HepG2 (cell line): Measurements from ENCODE around the gene HDHD3. TPM values are rescaled to one million over a fixed set of nuclear protein-coding genes. Genes with fewer than 3 reads are reported as not detected.

Source experiments
- ATAC-seq: fragments of 200-7000 bp; cut with Tn5 transposase; 3 replicates; pipeline ENCODE4 v1.9.1; 2020; ENCODE audit warnings: mild to moderate bottlenecking, moderate library complexity
- BruUV-seq: library from RNA; stranded (reverse); fragments of 400-500 nt; replicated peaks from 2 replicates; lab custom pipeline; 2021; lab: Mats Ljungman, UMichigan
- CTCF ChIA-PET: fragments of 300-600 bp; formaldehyde crosslinking; extraction: SDS; loops from one replicate; lab custom pipeline; 2021; ENCODE audit warnings: low total read pairs, inconsistent platforms, low intra/inter-chr PET ratio; lab: Yijun Ruan, JAX
- POLR2A ChIA-PET: fragments of 350-600 bp; sonication (Branson Sonifier 250); formaldehyde crosslinking; loops from one replicate; lab custom pipeline; 2020; ENCODE audit warnings: antibody characterized with exemption, inconsistent platforms; lab: Yijun Ruan, JAX
- DNase-seq: peaks from one replicate; pipeline ENCODE4 v3.0.0-alpha.2; 2015; ENCODE audit warnings: low spot score
- FAIRE-seq: peaks from 3 replicates; lab custom pipeline; 2011; peaks lifted over from hg19 to GRCh38; lab: Jason Lieb, UNC
- H2AFZ ChIP-seq: one replicate; pipeline ENCODE4 v1.6.1; 2011; ENCODE audit warnings: low read length, inconsistent platforms
- H3K27ac ChIP-seq: fragments of 300-600 bp; 3 replicates; pipeline ENCODE4 v1.8.0; 2011; ENCODE audit warnings: mixed run types, mild to moderate bottlenecking, mixed read lengths, low read length, inconsistent platforms; ENCODE audit not compliant: insufficient read depth; ENCODE audit errors: extremely low read length
- H3K27me3 ChIP-seq, 2 experiments: fragments of 200-600 bp in 1 of 2; 2 replicates in 1 of 2; 3 replicates in 1 of 2; pipeline versions ENCODE4 v1.6.0 to v1.8.0; 2011; ENCODE audit warnings: low read length in 2 of 2, mild to moderate bottlenecking in 2 of 2, moderate library complexity in 2 of 2, inconsistent platforms in 1 of 2; ENCODE audit not compliant: insufficient read depth in 2 of 2, control insufficient read depth in 1 of 2
- H3K36me3 ChIP-seq, 2 experiments: fragments of 200-600 bp in 1 of 2; replicated peaks in 1 of 2; 2 replicates in 1 of 2; 3 replicates in 1 of 2; pipeline versions ENCODE4 v1.5.1 to v1.8.0; 2011; ENCODE audit warnings: low read length in 2 of 2, inconsistent platforms in 1 of 2; ENCODE audit not compliant: insufficient read depth in 2 of 2, control insufficient read depth in 1 of 2
- H3K4me1 ChIP-seq: 2 replicates; pipeline ENCODE4 v1.5.1; 2012; ENCODE audit warnings: low read length, inconsistent platforms; ENCODE audit not compliant: insufficient read depth
- H3K4me2 ChIP-seq: 2 replicates; pipeline ENCODE4 v1.6.0; 2011; ENCODE audit warnings: low read depth, low read length, inconsistent platforms
- H3K4me3 ChIP-seq, 3 experiments: fragments of 200-600 bp in 1 of 3; sonication (generic), shearing (Covaris generic) in 1 of 3; replicated peaks in 1 of 3; 2 replicates each; pipeline ENCODE4 v1.5.1; 2011 to 2016; ENCODE audit warnings: low read length in 3 of 3, inconsistent platforms in 2 of 3, low read depth in 2 of 3, mild to moderate bottlenecking in 2 of 3, control low read depth in 1 of 3, mixed read lengths in 1 of 3; ENCODE audit not compliant: insufficient read depth in 1 of 3
- H3K79me2 ChIP-seq: one replicate; pipeline ENCODE4 v1.6.1; 2011; ENCODE audit warnings: low read length, inconsistent platforms; ENCODE audit not compliant: insufficient read depth
- H3K9ac ChIP-seq: 2 replicates; pipeline ENCODE4 v1.6.0; 2011; ENCODE audit warnings: mild to moderate bottlenecking, low read depth, low read length, inconsistent platforms; ENCODE audit not compliant: insufficient read depth
- H3K9me3 ChIP-seq: 2 replicates; pipeline ENCODE4 v1.5.1; 2012; ENCODE audit warnings: mild to moderate bottlenecking, low read length
- H4K20me1 ChIP-seq: 2 replicates; pipeline ENCODE4 v1.6.0; 2011; ENCODE audit warnings: inconsistent platforms, mild to moderate bottlenecking, low read length, moderate library complexity; ENCODE audit not compliant: insufficient read depth
- GATA4 ChIP-seq: sonication (generic); IDR thresholded peaks from 2 replicates; pipeline ENCODE4 v1.6.1; 2016; ENCODE audit warnings: antibody characterized with exemption, low read depth, borderline replicate concordance
- ZNF501 ChIP-seq: sonication (generic); formaldehyde crosslinking; IDR thresholded peaks from 2 replicates; pipeline ENCODE4 v1.5.1; 2020; ENCODE audit warnings: mild to moderate bottlenecking, moderate library complexity, missing genetic modification reagents
- ZNF768 ChIP-seq: sonication (generic); formaldehyde crosslinking; IDR thresholded peaks from 2 replicates; pipeline ENCODE4 v1.4.0; 2020; ENCODE audit warnings: missing genetic modification reagents
- ZNF781 ChIP-seq: sonication (generic); formaldehyde crosslinking; IDR thresholded peaks from 2 replicates; pipeline ENCODE4 v1.5.1; 2020; ENCODE audit warnings: borderline replicate concordance, mild to moderate bottlenecking, missing genetic modification reagents; ENCODE audit errors: not compliant biosample characterization
- WGBS: methylation state at CpG from one replicate; pipeline ENCODE4 v1.1.6; 2017; ENCODE audit warnings: low lambda C conversion rate; 5-methylcytosine and 5-hydroxymethylcytosine counted together
- in situ Hi-C: cut with HindIII; loops from 2 replicates; pipeline ENCODE4 v1.10.0; 2017; ENCODE audit warnings: low pct_unique_long_range_greater_than_20kb; ENCODE audit not compliant: extremely low pct_ligation_motif_present
- intact Hi-C: fragments of 100-400 bp; cut with micrococcal nuclease; formaldehyde crosslinking; loops from one replicate; pipeline ENCODE4 v1.10.0; 2022; ENCODE audit not compliant: unreplicated experiment
- polyA plus RNA-seq, 8 experiments: library from polyadenylated mRNA; depleted of rRNA in 3 of 8; stranded (reverse) in 7 of 8; unstranded in 1 of 8; fragments of >200 nt; fragmentation: Illumina TruSeq in 4 of 8; extraction: Trizol in 4 of 8; gene quantifications; 2 replicates each; pipeline versions ENCODE4 v1.2.1 to v1.2.3, GENCODE V29; 2011 to 2016; ENCODE audit warnings: low read depth in 4 of 8, missing spikeins in 1 of 8, mixed read lengths in 1 of 8; ENCODE audit not compliant: insufficient read depth in 1 of 8
- total RNA-seq, 5 experiments: library from RNA; depleted of rRNA; stranded (reverse); fragments of >200 nt; fragmentation: Illumina TruSeq; extraction: Trizol; gene quantifications; 2 replicates each; pipeline ENCODE4 v1.2.3, GENCODE V29; 2016; ENCODE audit warnings: low read depth in 1 of 5

The HDHD3 gene
- total and polyA plus RNA-seq, 2 of the 13 experiments (the other 11 are each of a cell fraction or from before 2014, with no cell fraction given), result 23.1 to 38.5 TPM

GRCh38 chr9:113399646-113400200, 22.9 kb upstream of the HDHD3 start:
- in situ Hi-C loops (loop anchor here (5.0 kb wide), 1 partner anchor 47 kb away; no protein-coding TSS in a partner anchor), intact Hi-C loops (loop anchor here (5.0 to 10.0 kb wide), 2 partner anchors 57 to 125 kb away; partner anchors contain the start of genes CDC26, PRPF4 and WDR31)
- Histone ChIP-seq H3K79me2 (peaks cover 28% of the 10 kb centered on the region), H3K27ac (peak overlapping the region; percentile 17), H2AFZ (no peak overlapping the region), H3K27me3 (no peaks in the 10 kb centered on the region; a peak in 1 of 5 replicates), H4K20me1 (no peaks in the 10 kb centered on the region), H3K36me3 (no peaks in the 10 kb centered on the region), H3K4me3 (peak overlapping the region; percentile 73 to 91 (median 86)), H3K4me2 (peak overlapping the region; percentile 88), H3K9ac (peak overlapping the region; percentile 82), H3K4me1 (peaks cover 63% of the 10 kb centered on the region), H3K9me3 (no peaks in the 10 kb centered on the region)
- FAIRE-seq (no peak), ATAC-seq (no peak), DNase-seq (no peak)
- 87% methylated on average over 3 of the region's 3 CpGs for WGBS
- CTCF ChIA-PET, result no interaction called here
- no TSS peak for BruUV-seq
- POLR2A ChIA-PET, result interaction anchor here (1.3 to 3.1 kb wide), 7 partner anchors 10 to 125 kb away, joined by 3 to 50 read pairs (median 7); partner anchors contain the start of genes C9orf43, CDC26, HDHD3 and POLE3
- TF ChIP-seq ZNF781 (CRISPR knock-in tag) (no peak), ZNF501 (0 out of 2 replicates have a peak, but pooled peaks have one; percentile 8)

GRCh38 chr9:113398796-113399195, 22.0 kb upstream of the HDHD3 start:
- H3K4me2 ChIP-seq, result peak overlapping the region; percentile 88
- intact Hi-C loops (no loop called here), in situ Hi-C loops (no loop called here)
- 76% methylated on average over 5 of the region's 5 CpGs for WGBS
- H4K20me1 ChIP-seq, result no peaks in the 10 kb centered on the region
- H3K27me3 ChIP-seq, result no peaks in the 10 kb centered on the region; a peak in 1 of 5 replicates
- peak overlapping the region; percentile 82; the same call in 1 of the 2 replicates for H3K9ac ChIP-seq
- CTCF ChIA-PET, result no interaction called here
- peak overlapping the region; percentile 14 for H3K27ac ChIP-seq
- TF ChIP-seq GATA4 (no peak), ZNF768 (CRISPR knock-in tag) (0 out of 2 replicates have a peak, but pooled peaks have one; percentile 21)
- ATAC-seq (no peak), FAIRE-seq (no peak), DNase-seq (no peak)
- H3K4me3 ChIP-seq, result peak overlapping the region in 1 of 3 experiments; percentile 2; a peak in 1 of 6 replicates
- no peaks in the 10 kb centered on the region for H3K9me3 ChIP-seq
- POLR2A ChIA-PET, result interaction anchor here (1.2 to 3.1 kb wide), 6 partner anchors 9 to 41 kb away, joined by 3 to 24 read pairs (median 4); partner anchors contain the start of genes C9orf43 and POLE3
- peaks cover 28% of the 10 kb centered on the region for H3K79me2 ChIP-seq
- BruUV-seq, result no TSS peak
- no peak overlapping the region for H2AFZ ChIP-seq
- H3K36me3 ChIP-seq, result no peaks in the 10 kb centered on the region
- H3K4me1 ChIP-seq, result peaks cover 73% of the 10 kb centered on the region
